ENCODE measurements around the gene NKIRAS1. TPM values are rescaled to one million over a fixed set of nuclear protein-coding genes. Genes with fewer than 3 reads are reported as not detected.

The NKIRAS1 gene
- total RNA-seq, 4 donors from 2014 or later: 6.7 to 9.5 (median 9.0) TPM

- TF ChIP-seq POLR2A (IDR thresholded peaks at IDR 0.05) (no peak), EP300 (IDR thresholded peaks at IDR 0.05) (no peak), POLR2AphosphoS5 (IDR thresholded peaks at IDR 0.05) (no peak), CTCF (IDR thresholded peaks at IDR 0.05) (no peak)
- H3K4me3 ChIP-seq: no peak overlapping the region
- H3K36me3 ChIP-seq: peaks cover 10% of the 10 kb centered on the region
- peaks cover 5% of the 10 kb centered on the region for H3K4me1 ChIP-seq
- H3K27me3 ChIP-seq: no peaks in the 10 kb centered on the region
- no peak for DNase-seq (ENCODE audit: low spot score in 2 of 2)
- H3K27ac ChIP-seq: no peak overlapping the region
- H3K9me3 ChIP-seq: no peaks in the 10 kb centered on the region
- 91% methylated on average over 7 of the region's 7 CpGs for WGBS
These were observed 7.4 kb downstream of the NKIRAS1 start for GRCh38 chr3:23909341-23909740.

GRCh38 chr3:23904545-23904944, 12.2 kb downstream of the NKIRAS1 start:
- H3K4me1 ChIP-seq: no peaks in the 10 kb centered on the region
- no peak overlapping the region for H3K4me3 ChIP-seq
- H3K27ac ChIP-seq: no peak overlapping the region
- no peaks in the 10 kb centered on the region for H3K9me3 ChIP-seq
- no peak for DNase-seq (ENCODE audit: low spot score in 2 of 2)
- TF ChIP-seq POLR2AphosphoS5 (IDR thresholded peaks at IDR 0.05) (no peak), POLR2A (IDR thresholded peaks at IDR 0.05) (no peak), CTCF (IDR thresholded peaks at IDR 0.05) (no peak), EP300 (IDR thresholded peaks at IDR 0.05) (no peak)
- peaks cover 15% of the 10 kb centered on the region for H3K36me3 ChIP-seq
- H3K27me3 ChIP-seq: no peaks in the 10 kb centered on the region

- TF ChIP-seq EP300 (IDR thresholded peaks at IDR 0.05): no peak
- TF ChIP-seq CTCF (IDR thresholded peaks at IDR 0.05): no peak
- no peak for TF ChIP-seq POLR2AphosphoS5 (IDR thresholded peaks at IDR 0.05)
- no peak for TF ChIP-seq POLR2A (IDR thresholded peaks at IDR 0.05)
- Histone ChIP-seq H3K9me3 (no peaks in the 10 kb centered on the region), H3K4me3 (no peak overlapping the region), H3K27me3 (no peaks in the 10 kb centered on the region), H3K27ac (no peak overlapping the region), H3K36me3 (peaks cover 11% of the 10 kb centered on the region), H3K4me1 (no peaks in the 10 kb centered on the region)
- DNase-seq (ENCODE audit: low spot score in 2 of 2): no peak
- 76% methylated on average over 6 of the region's 6 CpGs for WGBS
These were observed 16.0 kb downstream of the NKIRAS1 start for GRCh38 chr3:23900744-23901143.

- Histone ChIP-seq H3K27ac (no peak overlapping the region), H3K27me3 (no peaks in the 10 kb centered on the region), H3K4me3 (no peak overlapping the region), H3K36me3 (peaks cover 16% of the 10 kb centered on the region), H3K9me3 (no peaks in the 10 kb centered on the region), H3K4me1 (no peaks in the 10 kb centered on the region)
- 95% methylated on average over 4 of the region's 4 CpGs for WGBS
- DNase-seq (ENCODE audit: low spot score in 2 of 2): no peak
- TF ChIP-seq POLR2A (IDR thresholded peaks at IDR 0.05) (no peak), CTCF (IDR thresholded peaks at IDR 0.05) (no peak), POLR2AphosphoS5 (IDR thresholded peaks at IDR 0.05) (no peak), EP300 (IDR thresholded peaks at IDR 0.05) (no peak)
These were observed 21.6 kb downstream of the NKIRAS1 start for GRCh38 chr3:23895181-23895580.

DNA sequence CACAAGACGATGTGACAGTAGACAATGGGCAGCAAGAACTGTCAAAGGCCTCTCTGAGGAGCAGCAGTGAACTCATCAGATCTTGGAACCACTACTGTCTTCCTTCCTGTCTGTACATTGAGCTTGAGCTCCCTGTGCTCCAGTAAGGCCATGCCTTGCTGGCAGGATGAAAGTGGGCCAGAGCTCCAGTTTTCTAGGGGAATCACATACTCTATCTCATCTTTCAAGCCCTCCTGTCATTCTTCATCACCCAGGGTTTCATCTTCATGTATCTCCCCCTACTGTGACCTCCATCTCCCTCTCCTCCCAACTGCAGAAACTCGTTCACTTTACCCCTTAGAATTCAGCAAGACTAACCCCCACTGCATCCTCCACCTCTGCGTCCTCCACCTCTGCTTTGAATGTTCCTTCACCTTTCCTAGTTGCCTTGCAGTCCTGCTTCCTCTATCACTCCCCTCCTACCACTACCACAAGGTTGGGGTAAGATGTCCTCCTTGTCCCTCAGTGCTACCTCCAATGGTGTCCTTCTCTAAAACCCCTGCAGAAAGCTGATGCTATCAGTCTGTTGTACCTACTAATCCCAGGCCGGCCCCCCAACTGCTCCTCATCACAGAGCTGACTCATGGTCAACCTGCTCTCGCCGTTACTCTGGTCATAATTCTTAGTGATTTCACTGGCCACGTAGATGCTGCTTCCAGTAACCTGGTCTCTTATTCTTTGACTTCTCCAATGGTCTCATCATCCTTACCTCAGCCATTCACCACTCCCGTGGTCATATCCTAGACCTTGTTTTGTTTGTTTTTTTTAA, 22.3 kb downstream of the NKIRAS1 start:
- Histone ChIP-seq H3K4me1 (peaks cover 1% of the 10 kb centered on the region), H3K9me3 (no peaks in the 10 kb centered on the region), H3K27ac (no peak overlapping the region), H3K36me3 (peaks cover 13% of the 10 kb centered on the region), H3K4me3 (no peak overlapping the region), H3K27me3 (no peaks in the 10 kb centered on the region)
- no peak for TF ChIP-seq POLR2AphosphoS5 (IDR thresholded peaks at IDR 0.05)
- TF ChIP-seq POLR2A (IDR thresholded peaks at IDR 0.05): no peak
- TF ChIP-seq CTCF (IDR thresholded peaks at IDR 0.05): no peak
- no peak for TF ChIP-seq EP300 (IDR thresholded peaks at IDR 0.05)
- WGBS: 88% methylated on average over 8 of the region's 8 CpGs
- no peak for DNase-seq (ENCODE audit: low spot score in 2 of 2)

Data from suprapubic skin (tissue), 4 donors.